Breast epithelium (tissue), 4 donors: Measurements from ENCODE around the gene SPTBN1. TPM values are rescaled to one million over a fixed set of nuclear protein-coding genes. Genes with fewer than 3 reads are reported as not detected.

Source experiments
- DNase-seq, 2 donors: peaks; one replicate each; pipeline ENCODE4 v3.0.0-alpha.2; 2019; ENCODE audit warnings: low spot score in 2 of 2
- H3K27ac ChIP-seq, 2 donors: fragments of 200-600 bp; sonication (generic) in 1 of 2; one replicate each; pipeline ENCODE4 v1.5.1; 2016 to 2019; ENCODE audit warnings: mild to moderate bottlenecking in 1 of 2
- H3K27me3 ChIP-seq, 2 donors: fragments of 200-600 bp; sonication (generic) in 1 of 2; one replicate each; pipeline versions ENCODE4 v1.5.1 to v1.6.0; 2017 to 2019; ENCODE audit warnings: control low read depth in 1 of 2, mild to moderate bottlenecking in 1 of 2
- H3K36me3 ChIP-seq: fragments of 200-600 bp; one replicate; pipeline ENCODE4 v1.5.1; 2019
- H3K4me1 ChIP-seq, 2 donors: fragments of 200-600 bp; sonication (generic); one replicate each; pipeline ENCODE4 v1.5.1; 2016 to 2019; ENCODE audit warnings: control low read depth in 1 of 2
- H3K4me3 ChIP-seq, 3 donors: fragments of 200-600 bp; sonication (generic); 1 replicate in 2 of 3; 2 replicates in 1 of 3; pipeline ENCODE4 v1.5.1; 2016 to 2019; ENCODE audit warnings: mild to moderate bottlenecking in 3 of 3, moderate library complexity in 2 of 3
- H3K9me3 ChIP-seq, 2 donors: fragments of 200-600 bp; sonication (generic) in 1 of 2; one replicate each; pipeline ENCODE4 v1.5.1; 2016 to 2019; ENCODE audit warnings: control low read depth in 1 of 2
- CTCF ChIP-seq, 3 donors: fragments of 450-650 bp; IDR thresholded peaks; one replicate each; pipeline ENCODE4 v1.5.1; 2016 to 2017; ENCODE audit warnings: antibody characterized with exemption in 3 of 3, mild to moderate bottlenecking in 3 of 3, moderate library complexity in 3 of 3
- POLR2A ChIP-seq: fragments of 450-650 bp; IDR thresholded peaks from one replicate; pipeline ENCODE4 v1.6.1; 2016; ENCODE audit warnings: antibody characterized with exemption, mild to moderate bottlenecking, moderate library complexity
- POLR2AphosphoS5 ChIP-seq, 3 donors: sonication (generic); formaldehyde crosslinking; IDR thresholded peaks; one replicate each; pipeline ENCODE4 v1.6.1; 2017; ENCODE audit warnings: antibody characterized with exemption in 3 of 3
- intact Hi-C: fragments of 100-400 bp; cut with DNase I; formaldehyde crosslinking; loops from one replicate; pipeline ENCODE4 v1.15.1; 2023; ENCODE audit warnings: low total_unique reads
- total RNA-seq, 3 donors: library from RNA; depleted of rRNA; stranded (reverse); fragments of >200 nt; gene quantifications; one replicate each; pipeline ENCODE4 v1.1.0, GENCODE V29; 2016

SPTBN1 gene
- total RNA-seq, 3 donors from 2014 or later = 223 to 1,216 (median 273) TPM

GRCh38 chr2:54536720-54537119 lies 80.6 kb downstream of the SPTBN1 start:
- Histone ChIP-seq H3K27ac (no peak overlapping the region), H3K9me3 (no peaks in the 10 kb centered on the region), H3K4me3 (no peak overlapping the region), H3K4me1 (no peaks in the 10 kb centered on the region), H3K36me3 (no peaks in the 10 kb centered on the region), H3K27me3 (no peaks in the 10 kb centered on the region)
- no peak for TF ChIP-seq POLR2AphosphoS5 (IDR thresholded peaks at IDR 0.05)
- TF ChIP-seq CTCF (IDR thresholded peaks at IDR 0.05) = no peak
- no peak for DNase-seq
- intact Hi-C loops = no loop called here

GRCh38 chr2:54538537-54538936 lies 82.4 kb downstream of the SPTBN1 start:
- DNase-seq = no peak
- intact Hi-C loops = no loop called here
- TF ChIP-seq POLR2AphosphoS5 (IDR thresholded peaks at IDR 0.05) = no peak
- TF ChIP-seq POLR2A = no peak
- no peak for TF ChIP-seq CTCF (IDR thresholded peaks at IDR 0.05)
- no peaks in the 10 kb centered on the region for H3K4me1 ChIP-seq
- H3K4me3 ChIP-seq = no peak overlapping the region
- H3K27me3 ChIP-seq = no peaks in the 10 kb centered on the region
- H3K9me3 ChIP-seq = no peaks in the 10 kb centered on the region
- no peak overlapping the region for H3K27ac ChIP-seq
- H3K36me3 ChIP-seq = no peaks in the 10 kb centered on the region

- no peak for DNase-seq
- H3K4me3 ChIP-seq = no peak overlapping the region
- no peaks in the 10 kb centered on the region for H3K4me1 ChIP-seq
- H3K27ac ChIP-seq = no peak overlapping the region
- intact Hi-C loops = no loop called here
- H3K36me3 ChIP-seq = no peaks in the 10 kb centered on the region
- H3K9me3 ChIP-seq = no peaks in the 10 kb centered on the region
- no peaks in the 10 kb centered on the region for H3K27me3 ChIP-seq
- TF ChIP-seq POLR2AphosphoS5 (IDR thresholded peaks at IDR 0.05) = no peak
- TF ChIP-seq POLR2A = no peak
- no peak for TF ChIP-seq CTCF (IDR thresholded peaks at IDR 0.05)
Measured at GRCh38 chr2:54539683-54540082, 83.6 kb downstream of the SPTBN1 start.

- no peak overlapping the region for H3K27ac ChIP-seq
- TF ChIP-seq POLR2AphosphoS5 (IDR thresholded peaks at IDR 0.05) = no peak
- no peak for TF ChIP-seq CTCF (IDR thresholded peaks at IDR 0.05)
- no peak for TF ChIP-seq POLR2A
Measured at GRCh38 chr2:54540194-54540593, 84.1 kb downstream of the SPTBN1 start.

GRCh38 chr2:54541995-54542394 lies 85.9 kb downstream of the SPTBN1 start:
- Histone ChIP-seq H3K27ac (no peak overlapping the region), H3K27me3 (no peaks in the 10 kb centered on the region), H3K4me1 (no peaks in the 10 kb centered on the region), H3K36me3 (no peaks in the 10 kb centered on the region), H3K4me3 (no peak overlapping the region), H3K9me3 (no peaks in the 10 kb centered on the region)
- TF ChIP-seq POLR2AphosphoS5 (IDR thresholded peaks at IDR 0.05) (no peak), POLR2A (no peak), CTCF (IDR thresholded peaks at IDR 0.05) (no peak)
- intact Hi-C loops = no loop called here
- DNase-seq = no peak

More at GRCh38 chr2:54540194-54540593, 84.1 kb downstream of the SPTBN1 start:
- Histone ChIP-seq H3K36me3 (no peaks in the 10 kb centered on the region), H3K27me3 (no peaks in the 10 kb centered on the region), H3K4me3 (no peak overlapping the region), H3K9me3 (no peaks in the 10 kb centered on the region), H3K4me1 (no peaks in the 10 kb centered on the region)
- no peak for DNase-seq
- intact Hi-C loops = no loop called here
